Fibroblast of the aortic adventitia (primary cell): ENCODE measurements around the gene RAB40C. TPM values are rescaled to one million over a fixed set of nuclear protein-coding genes. Genes with fewer than 3 reads are reported as not detected.

Source experiments
- DNase-seq: peaks from one replicate; pipeline ENCODE4 v3.0.0-alpha.2; 2010; ENCODE audit warnings: low read depth
- H3K4me3 ChIP-seq: 2 replicates; pipeline ENCODE4 v1.5.1; 2011; ENCODE audit warnings: low read depth, mild to moderate bottlenecking, control low read depth, low read length, moderate library complexity
- total RNA-seq: library from RNA; depleted of rRNA; stranded (reverse); fragments of >200 nt; gene quantifications from 2 replicates; pipeline ENCODE4 v1.2.3, GENCODE V29; 2012; ENCODE audit warnings: low replicate concordance
- TF ChIP-seq, protein P1 (sequence below): IDR thresholded peaks from 2 replicates; pipeline ENCODE4 v1.5.1; 2011; ENCODE audit warnings: mild to moderate bottlenecking, low read length, control low read depth, inconsistent platforms; ENCODE audit not compliant: insufficient read depth

Gene RAB40C
- total RNA-seq, 1 donor, result 12.0 TPM

DNA sequence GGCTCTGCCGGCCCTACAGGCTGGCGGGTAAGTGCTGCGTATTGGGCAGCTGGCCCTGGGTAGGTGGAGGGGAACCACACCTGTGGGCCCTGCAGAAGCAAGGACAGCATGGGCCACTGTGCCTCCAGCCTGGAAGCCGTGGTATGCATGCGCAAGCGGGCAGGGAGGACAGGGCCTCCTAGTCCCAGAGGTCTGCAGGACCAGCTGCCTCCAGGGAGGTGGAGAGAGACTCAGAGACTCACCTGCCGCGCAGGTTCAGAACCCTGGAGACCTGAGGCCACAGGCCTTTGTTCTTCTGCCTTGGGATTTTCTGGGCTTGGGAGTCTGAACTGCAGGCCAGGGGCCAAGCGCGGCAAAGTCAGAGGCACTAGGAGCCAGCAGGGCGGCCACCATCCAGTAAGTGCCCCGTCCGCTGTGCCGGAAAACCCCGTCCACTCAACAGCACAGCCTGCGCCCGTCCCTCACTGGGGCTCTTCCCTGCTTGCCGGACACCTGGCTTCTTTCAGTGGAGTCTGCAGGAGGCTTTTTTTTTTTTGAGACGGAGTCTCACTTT, 8.8 kb upstream of the RAB40C start:
- TF ChIP-seq, protein P1, sequence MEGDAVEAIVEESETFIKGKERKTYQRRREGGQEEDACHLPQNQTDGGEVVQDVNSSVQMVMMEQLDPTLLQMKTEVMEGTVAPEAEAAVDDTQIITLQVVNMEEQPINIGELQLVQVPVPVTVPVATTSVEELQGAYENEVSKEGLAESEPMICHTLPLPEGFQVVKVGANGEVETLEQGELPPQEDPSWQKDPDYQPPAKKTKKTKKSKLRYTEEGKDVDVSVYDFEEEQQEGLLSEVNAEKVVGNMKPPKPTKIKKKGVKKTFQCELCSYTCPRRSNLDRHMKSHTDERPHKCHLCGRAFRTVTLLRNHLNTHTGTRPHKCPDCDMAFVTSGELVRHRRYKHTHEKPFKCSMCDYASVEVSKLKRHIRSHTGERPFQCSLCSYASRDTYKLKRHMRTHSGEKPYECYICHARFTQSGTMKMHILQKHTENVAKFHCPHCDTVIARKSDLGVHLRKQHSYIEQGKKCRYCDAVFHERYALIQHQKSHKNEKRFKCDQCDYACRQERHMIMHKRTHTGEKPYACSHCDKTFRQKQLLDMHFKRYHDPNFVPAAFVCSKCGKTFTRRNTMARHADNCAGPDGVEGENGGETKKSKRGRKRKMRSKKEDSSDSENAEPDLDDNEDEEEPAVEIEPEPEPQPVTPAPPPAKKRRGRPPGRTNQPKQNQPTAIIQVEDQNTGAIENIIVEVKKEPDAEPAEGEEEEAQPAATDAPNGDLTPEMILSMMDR, result no peak
- H3K4me3 ChIP-seq, result no peak overlapping the region
- no peak for DNase-seq

DNA sequence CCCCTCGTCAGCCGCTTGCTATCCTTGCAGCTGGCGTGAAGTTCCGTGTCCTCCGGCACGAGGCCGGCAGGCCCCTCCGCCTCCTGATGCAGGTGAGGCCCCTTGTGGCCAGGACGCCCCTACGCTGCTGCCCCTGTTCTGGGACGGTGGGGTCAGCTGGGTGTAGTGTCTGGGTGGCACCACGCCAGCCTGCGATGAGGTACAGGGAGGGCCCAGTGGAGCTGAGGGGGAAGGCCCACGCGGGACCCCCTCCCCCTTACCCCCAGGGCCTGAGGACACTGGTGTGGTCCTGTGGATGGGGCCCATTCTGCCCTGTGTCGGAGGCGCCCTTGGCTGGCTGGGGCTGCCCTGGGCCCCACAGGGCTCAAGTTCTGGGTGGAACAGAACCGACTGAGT, 7.7 kb upstream of the RAB40C start:
- TF ChIP-seq, protein P1, result no peak
- DNase-seq, result no peak
- no peak overlapping the region for H3K4me3 ChIP-seq

DNA sequence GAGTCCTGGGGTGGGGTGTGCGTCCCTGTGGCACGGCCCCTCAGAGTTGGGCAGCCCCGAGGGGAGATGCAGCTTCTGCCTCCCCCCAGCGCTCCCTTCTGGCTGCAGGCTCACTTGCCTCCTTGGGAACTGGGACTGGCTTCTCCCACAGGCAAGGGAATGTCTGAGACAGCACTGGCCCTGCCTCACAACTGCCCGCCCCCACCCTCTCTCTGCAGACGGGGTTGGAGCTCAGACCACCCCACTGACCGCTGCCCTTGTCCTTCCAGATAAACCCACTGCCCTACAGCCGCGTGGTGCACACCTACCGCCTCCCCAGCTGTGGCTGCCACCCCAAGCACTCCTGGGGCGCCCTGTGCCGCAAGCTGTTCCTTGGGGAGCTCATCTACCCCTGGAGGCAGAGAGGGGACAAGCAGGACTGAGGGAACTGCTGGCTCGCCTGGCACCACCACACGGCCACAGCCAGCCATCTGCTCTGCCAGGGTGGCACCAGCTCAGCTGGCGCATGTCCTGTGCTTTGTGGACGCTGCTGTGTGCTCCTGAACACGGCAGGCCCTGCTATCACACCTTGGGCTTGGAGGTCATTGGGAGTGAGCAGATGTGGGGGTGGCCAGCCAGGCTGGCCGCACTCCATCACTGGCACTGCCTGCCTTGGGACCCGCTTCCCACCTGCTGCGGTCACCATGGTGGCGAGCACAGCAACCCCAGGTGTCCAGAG, 7.1 kb upstream of the RAB40C start:
- no peak overlapping the region for H3K4me3 ChIP-seq
- DNase-seq, result no peak
- TF ChIP-seq, protein P1, result no peak

DNA sequence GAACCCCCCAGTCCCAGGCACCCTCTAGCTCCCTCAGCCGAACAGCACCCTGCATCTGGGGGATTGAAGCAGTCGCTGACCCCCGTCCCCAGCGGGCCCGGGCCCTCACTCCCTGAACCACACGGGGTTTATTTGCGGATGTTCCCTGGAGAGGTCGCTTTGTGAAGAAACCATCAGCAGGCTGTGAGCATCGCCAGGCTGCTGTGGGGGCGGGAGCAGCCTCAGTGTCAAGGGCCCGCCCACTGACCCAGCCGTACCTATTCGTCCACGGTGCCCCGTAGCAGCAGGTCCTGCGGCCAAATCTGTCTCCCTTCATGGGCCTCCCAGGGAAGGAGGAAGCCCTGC, 6.4 kb upstream of the RAB40C start:
- TF ChIP-seq, protein P1, result no peak
- H3K4me3 ChIP-seq, result no peak overlapping the region
- no peak for DNase-seq

DNA sequence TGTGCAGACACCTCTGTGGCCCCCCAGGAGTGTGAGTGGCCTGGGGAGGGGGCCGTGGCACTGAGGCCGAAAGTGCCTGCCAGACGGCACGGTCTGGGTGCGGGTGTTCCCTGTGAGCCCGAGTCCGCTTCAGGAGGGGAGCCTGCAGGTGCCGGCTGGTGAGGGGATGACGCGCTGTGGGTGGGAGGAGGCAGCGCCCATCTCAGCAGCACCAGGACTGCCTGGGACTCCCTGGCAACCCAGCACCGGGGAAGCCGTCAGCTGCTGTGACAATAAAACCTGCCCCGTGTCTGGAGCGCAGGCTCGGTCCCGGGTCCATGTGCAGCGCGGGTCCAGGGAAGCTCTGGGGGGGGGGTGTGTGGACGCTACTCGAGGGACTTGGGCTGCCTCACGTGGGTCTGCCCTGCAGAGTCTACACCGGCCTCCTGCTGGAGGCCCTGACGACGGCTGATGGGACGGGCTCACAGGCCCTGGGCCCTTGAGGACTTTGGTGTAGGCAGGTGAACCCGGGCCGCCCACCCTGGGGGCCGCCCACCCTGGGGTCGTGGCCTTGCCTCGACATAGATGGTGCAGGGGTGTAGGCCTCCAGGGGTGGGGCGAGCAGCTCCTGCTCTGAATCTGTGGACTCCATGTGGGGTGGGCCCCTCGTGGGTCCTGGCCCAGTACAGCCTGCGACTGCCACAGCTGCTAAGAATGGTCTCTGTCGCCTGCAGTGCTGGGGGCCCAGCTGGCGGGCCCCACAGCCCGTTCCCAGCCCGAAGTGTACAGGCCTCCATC, 5.9 kb upstream of the RAB40C start:
- H3K4me3 ChIP-seq, result no peak overlapping the region
- no peak for DNase-seq
- TF ChIP-seq, protein P1, result no peak

DNA sequence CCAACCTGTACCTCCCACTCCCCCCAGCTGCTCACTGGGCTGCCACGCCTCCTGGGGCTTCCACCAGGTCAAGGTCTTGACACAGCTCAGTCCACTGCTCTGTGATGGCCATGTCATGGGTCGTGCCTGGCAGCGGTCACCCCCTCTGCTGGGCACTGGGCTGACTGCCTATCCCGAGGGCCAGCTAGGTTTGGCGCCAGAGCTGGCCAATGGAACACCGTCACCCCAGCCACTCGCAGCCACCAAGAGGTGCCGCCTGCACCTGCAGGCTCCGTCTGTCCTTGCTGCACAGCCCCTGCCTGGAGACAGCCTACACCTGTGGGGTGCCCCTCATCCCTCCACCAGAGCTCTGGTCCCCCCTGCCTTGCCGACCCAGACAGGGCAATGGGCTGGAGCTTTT, 4.5 kb upstream of the RAB40C start:
- no peak for DNase-seq
- TF ChIP-seq, protein P1, result no peak
- no peak overlapping the region for H3K4me3 ChIP-seq
